AG04449 (cell line): Measurements from ENCODE around the gene VSTM5.
"Not testable (repeated sequence)": the region's sequence is repeated elsewhere in the genome, so short reads cannot be mapped to it uniquely, and the experiment has no call there.

Experiments
- CTCF ChIA-PET: fragments of 350-600 bp; formaldehyde crosslinking; extraction: SDS; loops from one replicate; lab custom pipeline; 2021; ENCODE audit warnings: antibody characterized with exemption; lab: Yijun Ruan, JAX
- POLR2A ChIA-PET: fragments of 400-600, 350-600 bp; formaldehyde crosslinking; extraction: SDS; loops from one replicate; lab custom pipeline; 2020; ENCODE audit warnings: antibody characterized with exemption, inconsistent platforms; lab: Yijun Ruan, JAX
- DNase-seq: peaks from one replicate; pipeline ENCODE4 v3.0.0-alpha.2; 2010; ENCODE audit warnings: low read depth, low spot score
- H3K4me3 ChIP-seq: 2 replicates; pipeline ENCODE4 v1.5.1; 2011; ENCODE audit warnings: low read depth, mild to moderate bottlenecking, control low read depth, low read length
- CTCF ChIP-seq: IDR thresholded peaks from one replicate; pipeline ENCODE4 v1.5.1; 2011; ENCODE audit warnings: mild to moderate bottlenecking, moderate library complexity, low read length, control low read depth, inconsistent platforms; ENCODE audit not compliant: insufficient read depth; ENCODE audit errors: missing control alignments

Gene VSTM5

DNA sequence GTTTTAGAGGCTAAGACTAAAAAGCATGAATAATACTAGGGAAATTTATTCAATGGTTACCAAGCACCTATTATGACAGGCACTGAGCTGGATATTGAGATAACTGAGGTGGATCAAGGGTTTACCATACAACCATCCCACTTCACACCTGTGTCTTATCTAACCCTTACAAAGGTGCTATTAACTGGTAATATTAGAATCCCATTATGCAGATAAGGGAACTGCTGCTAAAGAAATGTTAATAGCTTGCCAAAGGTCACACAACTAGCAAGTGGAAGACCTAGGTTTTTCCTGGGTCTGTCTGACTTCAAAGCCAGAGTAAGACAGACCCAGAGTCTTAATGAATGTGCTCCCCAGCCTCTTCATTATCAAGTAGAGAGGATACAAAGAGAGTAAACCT is 21.1 kb upstream of the VSTM5 start:
- no peak for DNase-seq
- CTCF ChIA-PET: interaction anchor here (0.9 kb wide), 1 partner anchor 24 kb away, joined by 3 read pairs; no protein-coding TSS in a partner anchor
- POLR2A ChIA-PET: no interaction called here
- TF ChIP-seq CTCF: no peak
- no peak overlapping the region for H3K4me3 ChIP-seq

- no peak for TF ChIP-seq CTCF
- ChIA-PET CTCF (interaction anchor here (1.4 kb wide), 1 partner anchor 547 kb away, joined by 3 read pairs; no protein-coding TSS in a partner anchor), POLR2A (no interaction called here)
- H3K4me3 ChIP-seq: no peak overlapping the region
- no peak for DNase-seq
These were observed 20.2 kb upstream of the VSTM5 start for GRCh38 chr11:93870616-93871015.

DNA sequence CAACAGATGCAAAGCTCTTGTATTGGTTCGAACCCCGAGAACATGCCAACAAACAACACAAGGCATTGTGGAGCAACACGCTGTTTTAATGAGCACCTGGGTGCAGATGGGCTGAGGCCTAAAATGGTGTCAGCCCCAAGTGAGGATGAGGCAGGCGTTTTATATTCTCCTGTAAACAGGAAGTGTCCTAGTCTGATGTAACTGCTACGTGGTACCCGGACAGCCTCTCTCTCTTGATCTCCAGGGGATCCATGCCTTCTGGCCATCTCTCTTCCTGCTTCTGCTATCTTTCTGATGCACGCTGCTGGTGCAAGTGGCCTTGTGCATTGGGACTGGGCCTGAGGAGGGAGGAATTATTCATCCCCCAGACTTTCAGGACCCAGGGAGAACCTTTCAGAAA is 19.4 kb upstream of the VSTM5 start:
- CTCF ChIA-PET: interaction anchor here (1.4 kb wide), 1 partner anchor 547 kb away, joined by 3 read pairs; no protein-coding TSS in a partner anchor

GRCh38 chr11:93868404-93868803 is 18.0 kb upstream of the VSTM5 start:
- POLR2A ChIA-PET, CTCF ChIA-PET, DNase-seq, H3K4me3 ChIP-seq: not testable (repeated sequence)

More for the DNA sequence above, 19.4 kb upstream of the VSTM5 start:
- H3K4me3 ChIP-seq: no peak overlapping the region
- no peak for TF ChIP-seq CTCF
- POLR2A ChIA-PET: no interaction called here
- no peak for DNase-seq

- no peak overlapping the region for H3K4me3 ChIP-seq
- TF ChIP-seq CTCF: no peak
- DNase-seq: no peak
- ChIA-PET POLR2A (no interaction called here), CTCF (no interaction called here)
These were observed 11.4 kb upstream of the VSTM5 start for GRCh38 chr11:93861808-93862207.

- H3K4me3 ChIP-seq: no peak overlapping the region
- CTCF ChIA-PET: interaction anchor here (2.0 kb wide), 1 partner anchor 8 kb away, joined by 8 read pairs; the partner anchor contains the start of gene VSTM5
- POLR2A ChIA-PET: no interaction called here
- no peak for DNase-seq
- no peak for TF ChIP-seq CTCF
These were observed 7.8 kb upstream of the VSTM5 start for GRCh38 chr11:93858121-93858775.
